ENCODE measurements around the gene ACHE. TPM values are rescaled to one million over a fixed set of nuclear protein-coding genes. Genes with fewer than 3 reads are reported as not detected.
A peak's percentile ranks its signal among the peaks of the same experiment; 100 is the strongest.

Gene ACHE
- polyA plus RNA-seq, 1 of the 3 experiments (the other 2 are of a cell fraction): 1.8 TPM

DNA sequence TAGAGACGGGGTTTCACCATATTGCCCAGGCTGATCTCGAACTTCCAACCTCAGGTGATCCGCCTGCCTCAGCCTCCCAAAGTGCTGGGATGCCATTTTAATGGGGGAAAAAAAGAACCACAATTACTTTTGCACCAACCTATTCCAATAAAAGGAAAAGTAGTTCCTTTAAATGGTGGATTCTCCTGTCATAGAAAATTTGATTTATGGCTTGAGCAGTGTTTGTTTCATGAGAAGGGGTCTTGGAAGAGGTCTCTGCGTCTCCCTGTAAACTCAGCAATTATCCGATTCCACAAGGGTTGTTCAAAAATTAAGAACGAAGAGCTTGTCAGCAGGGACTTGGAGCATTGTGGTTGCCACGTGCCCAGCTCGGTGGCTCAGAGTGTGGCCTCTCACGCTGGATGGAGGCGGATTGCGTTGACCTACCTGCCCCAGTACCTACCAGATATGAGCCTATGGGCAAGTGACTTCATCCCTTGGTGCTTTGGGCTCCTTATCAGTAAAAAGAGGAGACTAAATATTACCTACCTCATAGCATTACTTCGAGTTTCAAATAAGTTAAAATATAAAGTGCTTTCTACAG, 31.3 kb downstream of the ACHE start:
- ChIA-PET POLR2A (no interaction called here), CTCF (interaction anchor here (1.1 to 2.4 kb wide), 6 partner anchors 10 to 194 kb away, joined by 3 to 13 read pairs (median 3); partner anchors contain the start of genes SLC12A9 and SRRT)
- no peak overlapping the region for H2AFZ ChIP-seq (ENCODE audit: low read depth)
- peaks cover 2 to 19% of the 10 kb centered on the region in 2 experiments; a peak in 3 of 4 replicates for H3K4me1 ChIP-seq (ENCODE audit: control insufficient read depth in 1 of 2, insufficient read depth in 2 of 2, low read depth in 1 of 2, low read length in 1 of 2)
- H3K4me3 ChIP-seq (ENCODE audit: low read depth in 2 of 2, low read length in 1 of 2): no peak overlapping the region
- H3K36me3 ChIP-seq (replicated peaks in 1 of 2; ENCODE audit: control insufficient read depth in 1 of 2, insufficient read depth in 2 of 2, low read length in 1 of 2): peaks cover 23% of the 10 kb centered on the region in 2 experiments
- H3K79me2 ChIP-seq (ENCODE audit: insufficient read depth): no peaks in the 10 kb centered on the region
- H3K27ac ChIP-seq (ENCODE audit: low read depth in 2 of 2, low read length in 1 of 2): no peak overlapping the region
- TF ChIP-seq FOSL2 (IDR thresholded peaks at IDR 0.05; ENCODE audit: borderline replicate concordance, low read depth) (no peak), EZH2phosphoT487 (IDR thresholded peaks at IDR 0.05; ENCODE audit: borderline replicate concordance, low read depth) (no peak), NRF1 (IDR thresholded peaks at IDR 0.05; ENCODE audit: low read depth, low read length) (no peak), TAF1 (IDR thresholded peaks at IDR 0.05; ENCODE audit: borderline replicate concordance, low read depth, low read length) (no peak), RFX5 (IDR thresholded peaks at IDR 0.05; ENCODE audit: low read length) (no peak), SIN3A (IDR thresholded peaks at IDR 0.05; ENCODE audit: borderline replicate concordance, low read depth, low read length) (no peak), POLR2AphosphoS5 (IDR thresholded peaks at IDR 0.05; ENCODE audit: low read depth, low read length) (no peak), ELF1 (IDR thresholded peaks at IDR 0.05) (no peak), FOXJ3 (CRISPR knock-in tag; IDR thresholded peaks at IDR 0.05) (no peak)
- TF ChIP-seq, protein P1, sequence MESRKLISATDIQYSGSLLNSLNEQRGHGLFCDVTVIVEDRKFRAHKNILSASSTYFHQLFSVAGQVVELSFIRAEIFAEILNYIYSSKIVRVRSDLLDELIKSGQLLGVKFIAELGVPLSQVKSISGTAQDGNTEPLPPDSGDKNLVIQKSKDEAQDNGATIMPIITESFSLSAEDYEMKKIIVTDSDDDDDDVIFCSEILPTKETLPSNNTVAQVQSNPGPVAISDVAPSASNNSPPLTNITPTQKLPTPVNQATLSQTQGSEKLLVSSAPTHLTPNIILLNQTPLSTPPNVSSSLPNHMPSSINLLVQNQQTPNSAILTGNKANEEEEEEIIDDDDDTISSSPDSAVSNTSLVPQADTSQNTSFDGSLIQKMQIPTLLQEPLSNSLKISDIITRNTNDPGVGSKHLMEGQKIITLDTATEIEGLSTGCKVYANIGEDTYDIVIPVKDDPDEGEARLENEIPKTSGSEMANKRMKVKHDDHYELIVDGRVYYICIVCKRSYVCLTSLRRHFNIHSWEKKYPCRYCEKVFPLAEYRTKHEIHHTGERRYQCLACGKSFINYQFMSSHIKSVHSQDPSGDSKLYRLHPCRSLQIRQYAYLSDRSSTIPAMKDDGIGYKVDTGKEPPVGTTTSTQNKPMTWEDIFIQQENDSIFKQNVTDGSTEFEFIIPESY (IDR thresholded peaks at IDR 0.05; ENCODE audit: borderline replicate concordance, low read depth): no peak
- no peaks in the 10 kb centered on the region for H3K9me3 ChIP-seq
- no peak overlapping the region for H3K9ac ChIP-seq
- no peaks in the 10 kb centered on the region for H3K27me3 ChIP-seq (ENCODE audit: insufficient read depth)
- peaks cover 23% of the 10 kb centered on the region for H3F3A ChIP-seq (replicated peaks; ENCODE audit: insufficient read depth)
- no peak for DNase-seq
- H3K9me2 ChIP-seq: no peaks in the 10 kb centered on the region
- H3K4me2 ChIP-seq: no peak overlapping the region
- no peaks in the 10 kb centered on the region for H4K20me1 ChIP-seq (ENCODE audit: insufficient read depth)
- 89% methylated on average over 12 of the region's 12 CpGs for WGBS (ENCODE audit: low lambda C conversion rate)

DNA sequence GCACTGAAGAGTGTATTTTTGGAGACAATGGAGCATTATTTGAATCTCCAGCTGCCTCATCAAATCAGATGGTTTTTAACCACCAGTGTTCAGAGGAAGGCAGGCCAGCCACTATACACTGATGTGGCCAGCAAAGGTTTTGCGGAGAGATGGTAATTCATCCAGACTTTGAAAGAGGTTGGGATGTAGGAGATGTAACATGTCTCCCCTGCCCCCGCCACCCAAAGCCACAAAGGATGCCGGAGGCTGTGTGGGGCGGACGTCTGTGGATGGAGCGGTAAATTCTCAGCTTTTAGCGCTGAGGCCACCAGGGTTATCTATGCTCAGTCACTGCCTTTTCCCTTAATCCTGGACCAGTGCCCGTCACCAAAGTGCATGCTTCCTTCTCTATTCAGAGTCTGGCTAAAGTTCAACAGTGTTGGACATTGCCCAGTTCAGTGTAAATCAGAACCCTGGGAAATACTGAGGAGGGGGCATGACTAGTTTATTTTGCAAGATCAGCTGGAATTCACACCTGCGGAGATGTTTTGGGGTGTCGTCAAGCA, 32.2 kb downstream of the ACHE start:
- no peak for TF ChIP-seq IRF3 (IDR thresholded peaks at IDR 0.05; ENCODE audit: low read depth, low read length)
- TF ChIP-seq RXRA (IDR thresholded peaks at IDR 0.05; ENCODE audit: borderline replicate concordance, low read depth): no peak
- TF ChIP-seq, protein P2, sequence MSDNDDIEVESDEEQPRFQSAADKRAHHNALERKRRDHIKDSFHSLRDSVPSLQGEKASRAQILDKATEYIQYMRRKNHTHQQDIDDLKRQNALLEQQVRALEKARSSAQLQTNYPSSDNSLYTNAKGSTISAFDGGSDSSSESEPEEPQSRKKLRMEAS (IDR thresholded peaks at IDR 0.05; ENCODE audit: low read depth): no peak
- TF ChIP-seq EZH2phosphoT487 (IDR thresholded peaks at IDR 0.05; ENCODE audit: borderline replicate concordance, low read depth): no peak
- TF ChIP-seq TAF1 (IDR thresholded peaks at IDR 0.05; ENCODE audit: borderline replicate concordance, low read depth, low read length): no peak
- TF ChIP-seq, protein P3, sequence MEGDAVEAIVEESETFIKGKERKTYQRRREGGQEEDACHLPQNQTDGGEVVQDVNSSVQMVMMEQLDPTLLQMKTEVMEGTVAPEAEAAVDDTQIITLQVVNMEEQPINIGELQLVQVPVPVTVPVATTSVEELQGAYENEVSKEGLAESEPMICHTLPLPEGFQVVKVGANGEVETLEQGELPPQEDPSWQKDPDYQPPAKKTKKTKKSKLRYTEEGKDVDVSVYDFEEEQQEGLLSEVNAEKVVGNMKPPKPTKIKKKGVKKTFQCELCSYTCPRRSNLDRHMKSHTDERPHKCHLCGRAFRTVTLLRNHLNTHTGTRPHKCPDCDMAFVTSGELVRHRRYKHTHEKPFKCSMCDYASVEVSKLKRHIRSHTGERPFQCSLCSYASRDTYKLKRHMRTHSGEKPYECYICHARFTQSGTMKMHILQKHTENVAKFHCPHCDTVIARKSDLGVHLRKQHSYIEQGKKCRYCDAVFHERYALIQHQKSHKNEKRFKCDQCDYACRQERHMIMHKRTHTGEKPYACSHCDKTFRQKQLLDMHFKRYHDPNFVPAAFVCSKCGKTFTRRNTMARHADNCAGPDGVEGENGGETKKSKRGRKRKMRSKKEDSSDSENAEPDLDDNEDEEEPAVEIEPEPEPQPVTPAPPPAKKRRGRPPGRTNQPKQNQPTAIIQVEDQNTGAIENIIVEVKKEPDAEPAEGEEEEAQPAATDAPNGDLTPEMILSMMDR (IDR thresholded peaks at IDR 0.05): no peak
- TF ChIP-seq CHD2 (IDR thresholded peaks at IDR 0.05; ENCODE audit: low read length, partially characterized antibody): no peak
- no peak for TF ChIP-seq RCOR1 (IDR thresholded peaks at IDR 0.05; ENCODE audit: low read length)
- no peak for TF ChIP-seq FOXM1 (IDR thresholded peaks at IDR 0.05; ENCODE audit: low read depth)
- no peak for TF ChIP-seq NFIC (IDR thresholded peaks at IDR 0.05; ENCODE audit: borderline replicate concordance)
- no peak for TF ChIP-seq RAD21 (IDR thresholded peaks at IDR 0.05; ENCODE audit: low read length)
- peak overlapping the region in 1 of 2 experiments; percentile 7; a peak in 1 of 4 replicates for H3K27ac ChIP-seq (ENCODE audit: low read depth in 2 of 2, low read length in 1 of 2)

More for the DNA sequence above, 32.2 kb downstream of the ACHE start:
- H3K79me2 ChIP-seq (ENCODE audit: insufficient read depth): no peaks in the 10 kb centered on the region
- H3K9me3 ChIP-seq: no peaks in the 10 kb centered on the region
- no peak overlapping the region for H3K4me2 ChIP-seq
- no peak overlapping the region for H2AFZ ChIP-seq (ENCODE audit: low read depth)
- POLR2A ChIA-PET: no interaction called here
- no peaks in the 10 kb centered on the region for H3K27me3 ChIP-seq (ENCODE audit: insufficient read depth)
- DNase-seq: no peak
- CTCF ChIA-PET: interaction anchor here (0.8 to 2.4 kb wide), 6 partner anchors 11 to 158 kb away, joined by 3 to 13 read pairs (median 3); partner anchors contain the start of genes POP7, SLC12A9, SRRT and ZAN
- 90% methylated on average over 10 of the region's 10 CpGs for WGBS (ENCODE audit: low lambda C conversion rate)
- H3K4me1 ChIP-seq (ENCODE audit: control insufficient read depth in 1 of 2, insufficient read depth in 2 of 2, low read depth in 1 of 2, low read length in 1 of 2): peaks cover 2 to 19% of the 10 kb centered on the region in 2 experiments; a peak in 3 of 4 replicates
- H3K9me2 ChIP-seq: no peaks in the 10 kb centered on the region
- no peak overlapping the region for H3K9ac ChIP-seq
- H3K36me3 ChIP-seq (replicated peaks in 1 of 2; ENCODE audit: control insufficient read depth in 1 of 2, insufficient read depth in 2 of 2, low read length in 1 of 2): peaks cover 23% of the 10 kb centered on the region in 2 experiments
- no peaks in the 10 kb centered on the region for H4K20me1 ChIP-seq (ENCODE audit: insufficient read depth)
- no peak overlapping the region for H3K4me3 ChIP-seq (ENCODE audit: low read depth in 2 of 2, low read length in 1 of 2)
- H3F3A ChIP-seq (replicated peaks; ENCODE audit: insufficient read depth): peaks cover 23% of the 10 kb centered on the region

Measured in SK-N-SH (cell line).